HG03175 (cell line): ENCODE data around the gene DSCAML1.

Experiments
- ATAC-seq: cut with Tn5 transposase; IDR thresholded peaks from one replicate; pipeline ENCODE4 v1.9.1; 2021; ENCODE audit warnings: mild to moderate bottlenecking, moderate library complexity; ENCODE audit not compliant: unreplicated experiment

The DSCAML1 gene, protein sequence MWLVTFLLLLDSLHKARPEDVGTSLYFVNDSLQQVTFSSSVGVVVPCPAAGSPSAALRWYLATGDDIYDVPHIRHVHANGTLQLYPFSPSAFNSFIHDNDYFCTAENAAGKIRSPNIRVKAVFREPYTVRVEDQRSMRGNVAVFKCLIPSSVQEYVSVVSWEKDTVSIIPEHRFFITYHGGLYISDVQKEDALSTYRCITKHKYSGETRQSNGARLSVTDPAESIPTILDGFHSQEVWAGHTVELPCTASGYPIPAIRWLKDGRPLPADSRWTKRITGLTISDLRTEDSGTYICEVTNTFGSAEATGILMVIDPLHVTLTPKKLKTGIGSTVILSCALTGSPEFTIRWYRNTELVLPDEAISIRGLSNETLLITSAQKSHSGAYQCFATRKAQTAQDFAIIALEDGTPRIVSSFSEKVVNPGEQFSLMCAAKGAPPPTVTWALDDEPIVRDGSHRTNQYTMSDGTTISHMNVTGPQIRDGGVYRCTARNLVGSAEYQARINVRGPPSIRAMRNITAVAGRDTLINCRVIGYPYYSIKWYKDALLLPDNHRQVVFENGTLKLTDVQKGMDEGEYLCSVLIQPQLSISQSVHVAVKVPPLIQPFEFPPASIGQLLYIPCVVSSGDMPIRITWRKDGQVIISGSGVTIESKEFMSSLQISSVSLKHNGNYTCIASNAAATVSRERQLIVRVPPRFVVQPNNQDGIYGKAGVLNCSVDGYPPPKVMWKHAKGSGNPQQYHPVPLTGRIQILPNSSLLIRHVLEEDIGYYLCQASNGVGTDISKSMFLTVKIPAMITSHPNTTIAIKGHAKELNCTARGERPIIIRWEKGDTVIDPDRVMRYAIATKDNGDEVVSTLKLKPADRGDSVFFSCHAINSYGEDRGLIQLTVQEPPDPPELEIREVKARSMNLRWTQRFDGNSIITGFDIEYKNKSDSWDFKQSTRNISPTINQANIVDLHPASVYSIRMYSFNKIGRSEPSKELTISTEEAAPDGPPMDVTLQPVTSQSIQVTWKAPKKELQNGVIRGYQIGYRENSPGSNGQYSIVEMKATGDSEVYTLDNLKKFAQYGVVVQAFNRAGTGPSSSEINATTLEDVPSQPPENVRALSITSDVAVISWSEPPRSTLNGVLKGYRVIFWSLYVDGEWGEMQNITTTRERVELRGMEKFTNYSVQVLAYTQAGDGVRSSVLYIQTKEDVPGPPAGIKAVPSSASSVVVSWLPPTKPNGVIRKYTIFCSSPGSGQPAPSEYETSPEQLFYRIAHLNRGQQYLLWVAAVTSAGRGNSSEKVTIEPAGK (N-terminal part only)

DNA sequence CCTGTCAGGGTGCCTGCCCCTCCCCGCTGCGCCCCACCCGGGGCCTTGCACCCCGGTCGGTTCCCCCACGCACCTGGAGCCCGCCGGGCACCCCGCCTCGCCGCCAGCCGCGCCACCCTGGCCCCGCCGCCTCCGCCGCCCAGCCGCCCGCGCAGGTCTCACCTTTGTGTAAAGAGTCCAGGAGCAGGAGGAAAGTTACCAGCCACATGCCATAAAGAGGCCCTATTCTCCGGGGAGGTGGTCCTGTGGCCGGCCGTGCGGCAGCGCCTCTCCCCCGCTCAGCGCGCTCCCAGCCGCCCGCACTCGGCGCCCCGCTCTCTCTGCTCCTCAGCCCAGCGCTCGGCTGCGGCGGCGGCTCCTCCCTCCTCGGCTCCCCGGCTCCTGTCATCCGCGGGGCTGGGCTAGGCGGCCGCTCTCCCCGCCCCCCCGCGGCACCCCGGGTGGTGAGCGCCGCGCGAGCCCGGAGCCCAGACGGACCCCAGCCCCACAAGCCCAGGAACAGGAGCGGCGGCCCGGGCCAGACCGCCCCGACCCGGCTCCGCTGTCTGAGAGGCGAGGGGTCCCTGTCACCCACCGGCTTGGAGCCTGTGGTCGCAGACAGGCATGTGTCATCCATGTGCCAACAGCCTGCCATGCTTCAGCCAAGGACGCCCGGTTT, at the start of gene DSCAML1:
TSS of gene DSCAML1 (minus strand) at position 345 of the 658 bp plus-strand sequence. CDS start at position 208, 137 bp downstream.
- no peak for ATAC-seq

GRCh38 chr11:117843666-117844484, 46.9 kb upstream of the DSCAML1 start:
- no peak for ATAC-seq

DNA sequence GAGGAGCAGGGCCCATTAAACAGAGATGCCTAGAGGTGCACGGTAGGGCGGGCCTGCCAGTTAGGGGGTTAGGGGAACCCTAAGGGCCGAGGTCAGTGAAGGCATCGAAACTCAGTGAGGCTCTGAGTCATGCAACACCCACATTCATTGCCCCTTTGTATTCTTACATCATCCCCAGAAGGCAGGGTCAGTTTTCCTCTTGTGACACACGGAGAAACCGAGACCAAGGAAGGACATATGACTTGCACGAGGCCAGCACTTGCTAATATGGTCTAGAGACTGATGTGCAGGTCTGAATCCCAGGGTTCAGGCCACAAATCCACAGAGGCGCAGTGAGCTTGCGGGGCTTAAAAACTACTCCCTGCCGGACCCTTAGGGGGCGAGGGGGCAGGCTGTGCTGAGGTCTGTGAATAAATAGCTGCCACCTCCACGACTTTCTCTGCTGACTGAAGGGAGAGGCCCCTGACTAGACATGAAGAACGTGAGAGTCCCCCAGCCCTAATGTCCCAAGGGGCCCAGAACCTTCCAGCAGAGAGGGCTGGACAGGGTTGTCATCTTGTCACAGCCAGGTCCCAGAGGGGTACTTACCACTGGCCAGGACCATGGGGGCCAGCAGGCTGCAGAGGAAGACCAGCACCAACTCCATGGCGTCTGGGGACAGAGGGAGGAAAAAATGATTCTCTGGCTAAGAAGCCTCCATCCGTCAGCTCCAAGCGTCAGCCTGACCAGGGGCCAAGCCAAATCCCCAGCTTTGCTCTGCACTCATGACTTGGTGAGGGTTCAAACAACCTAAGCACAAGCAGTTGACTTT, 45.3 kb upstream of the DSCAML1 start:
- no peak for ATAC-seq

- ATAC-seq: no peak
Observed at GRCh38 chr11:117841551-117842031, 44.6 kb upstream of the DSCAML1 start.

- ATAC-seq: no peak
Observed at GRCh38 chr11:117840881-117841550, 44.0 kb upstream of the DSCAML1 start.

DNA sequence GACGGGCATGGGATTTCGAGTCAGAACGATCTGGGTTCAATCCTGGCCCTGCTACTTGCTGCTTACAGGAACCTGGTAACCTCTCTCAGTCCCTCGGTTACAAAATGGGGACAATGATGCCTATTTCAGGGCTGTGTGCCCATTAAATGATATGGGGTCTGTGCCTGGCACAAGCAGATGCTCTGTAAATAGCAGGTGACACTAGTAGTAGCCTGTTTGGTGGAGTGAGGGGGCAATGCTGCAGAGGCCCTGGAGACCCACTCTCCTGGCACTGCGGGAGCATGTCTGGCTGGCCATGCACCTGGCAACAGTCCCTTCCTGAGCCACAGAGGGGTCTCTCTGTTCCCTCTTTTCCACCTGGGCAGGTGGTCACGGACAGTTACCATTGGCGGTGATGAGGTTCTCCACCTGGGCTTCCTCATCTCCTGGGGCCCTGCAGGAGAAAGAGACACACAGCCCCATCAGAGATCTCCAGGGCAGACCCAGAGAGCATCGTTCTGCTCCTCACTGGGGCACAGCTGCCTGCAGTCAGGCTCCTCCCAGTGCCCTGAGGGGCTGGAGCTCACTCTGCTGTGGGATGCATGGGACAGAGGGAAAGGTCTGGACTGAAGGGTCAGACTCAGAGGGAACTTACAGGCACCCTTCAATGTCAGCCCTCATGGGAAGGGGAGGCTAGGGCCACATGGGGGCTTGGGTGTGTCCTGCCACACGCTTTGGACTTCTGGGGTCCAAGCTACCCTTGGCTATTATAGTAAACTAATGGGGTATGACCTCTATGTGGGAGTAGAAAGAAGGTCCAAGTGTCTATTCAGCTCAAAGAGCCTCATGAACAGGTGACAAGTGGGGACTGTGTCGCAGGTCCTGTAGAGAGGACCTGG, 43.2 kb upstream of the DSCAML1 start:
- no peak for ATAC-seq

DNA sequence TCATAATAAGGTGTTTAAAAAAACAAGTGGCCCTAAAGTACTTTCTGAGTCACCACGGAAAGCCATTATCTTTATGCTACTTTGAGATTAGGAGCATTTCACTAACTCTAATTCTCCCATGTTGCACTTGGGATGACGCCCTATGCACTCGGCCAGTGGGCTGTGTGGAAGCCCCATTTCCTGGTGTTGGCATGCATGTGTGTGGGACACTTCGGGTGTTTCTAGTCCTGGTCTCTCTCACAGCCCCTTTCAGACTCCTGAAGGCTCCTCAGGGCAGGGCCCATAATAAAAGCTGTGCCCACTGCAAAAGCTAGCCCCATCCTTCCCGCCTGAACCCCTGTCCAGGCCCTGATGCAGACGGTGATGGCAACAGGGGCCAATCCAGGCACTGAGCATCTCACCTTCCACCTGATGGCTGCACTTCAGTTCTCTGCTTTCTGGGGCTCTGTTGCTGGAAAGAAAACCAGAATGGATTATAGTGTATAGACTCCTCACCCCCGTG, 42.4 kb upstream of the DSCAML1 start:
- no peak for ATAC-seq

GRCh38 chr11:117838901-117839300, 41.9 kb upstream of the DSCAML1 start:
- no peak for ATAC-seq

GRCh38 chr11:117837791-117838190, 40.8 kb upstream of the DSCAML1 start:
- no peak for ATAC-seq

- ATAC-seq: no peak
Observed at GRCh38 chr11:117837070-117837776, 40.2 kb upstream of the DSCAML1 start.

- ATAC-seq: no peak
Observed at GRCh38 chr11:117836077-117836960, 39.3 kb upstream of the DSCAML1 start.

DNA sequence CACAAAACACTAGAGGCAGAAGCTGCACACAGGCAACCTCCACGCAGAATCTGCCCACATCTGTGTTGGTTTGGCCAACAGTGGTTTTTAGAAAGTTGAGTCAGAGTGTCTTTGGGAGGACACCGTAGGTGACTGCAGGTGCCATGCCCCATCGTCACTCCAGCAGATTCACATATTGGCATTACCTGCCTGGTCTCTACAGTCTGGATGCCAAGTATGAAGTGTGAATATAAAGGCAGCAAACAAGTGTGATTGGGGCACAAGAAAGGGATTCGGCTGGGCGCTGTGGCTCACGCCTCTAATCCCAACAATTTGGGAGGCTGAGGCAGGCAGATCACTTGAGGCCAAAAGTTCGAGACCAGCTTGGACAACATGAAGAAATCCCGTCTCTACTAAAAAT, 38.6 kb upstream of the DSCAML1 start:
- ATAC-seq: no peak

DNA sequence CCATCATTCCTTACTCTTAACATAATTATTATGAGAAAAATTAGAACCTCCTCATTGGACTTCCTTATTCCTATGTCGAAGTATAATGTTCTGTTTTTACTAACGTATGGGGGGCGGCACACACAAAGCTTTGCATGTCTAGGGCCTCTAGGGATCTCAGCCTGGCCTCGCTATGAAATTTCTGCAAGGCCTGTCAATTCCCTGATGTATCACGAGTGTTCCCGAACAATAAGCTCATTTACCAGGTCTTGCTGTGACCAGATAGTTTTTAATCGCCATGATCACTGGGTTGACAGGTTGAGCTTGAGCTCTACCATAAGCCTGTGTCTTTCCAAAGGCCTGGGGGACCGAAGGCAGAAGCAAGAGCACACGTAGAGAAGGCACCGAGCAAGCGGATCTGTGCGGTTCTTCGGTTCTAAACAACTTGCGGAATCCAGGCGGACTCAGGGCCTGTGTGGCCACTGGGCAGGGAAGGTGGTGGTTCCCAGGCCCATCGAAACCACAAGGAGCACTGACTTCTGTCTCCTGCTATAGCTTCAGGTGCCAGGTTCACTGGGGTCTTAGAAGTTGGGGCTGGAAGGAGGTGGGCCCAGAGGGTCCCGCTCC, 37.9 kb upstream of the DSCAML1 start:
- no peak for ATAC-seq

- no peak for ATAC-seq
Observed at GRCh38 chr11:117834068-117834810, 37.2 kb upstream of the DSCAML1 start.
